HG02840 (cell line): ENCODE results near the gene TMEM98.
"Not testable (repeated sequence)": the region's sequence is repeated elsewhere in the genome, so short reads cannot be mapped to it uniquely, and the experiment has no call there.

ENCODE experiments used
- ATAC-seq: cut with Tn5 transposase; IDR thresholded peaks from one replicate; pipeline ENCODE4 v1.9.1; 2021; ENCODE audit warnings: mild to moderate bottlenecking, moderate library complexity, moderate number of reproducible peaks; ENCODE audit not compliant: unreplicated experiment, low FRiP score

The TMEM98 gene

DNA sequence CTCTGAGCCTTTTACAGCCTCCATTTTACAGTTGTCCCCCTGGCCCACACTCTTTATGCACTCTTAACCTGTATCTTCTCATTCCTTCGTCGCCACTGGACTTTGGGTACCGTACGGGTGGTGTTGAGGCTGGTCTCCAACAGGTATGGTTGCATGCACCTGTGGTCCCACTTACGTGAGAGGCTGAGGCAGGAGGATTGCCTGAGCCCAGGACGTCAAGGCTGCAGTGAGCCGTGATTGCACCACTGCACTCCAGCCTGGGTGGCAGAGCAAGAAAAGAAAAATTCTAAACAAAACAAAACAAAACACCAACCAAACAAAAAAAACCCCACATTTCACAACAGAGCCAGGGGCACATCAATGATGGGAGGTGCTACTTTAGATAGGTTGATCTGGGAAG is 14.4 kb upstream of the TMEM98 start:
- ATAC-seq: no peak

- no peak for ATAC-seq
These were observed 13.8 kb upstream of the TMEM98 start for GRCh38 chr17:32914181-32914580.

- ATAC-seq: no peak
These were observed 12.7 kb upstream of the TMEM98 start for GRCh38 chr17:32915245-32915644.

DNA sequence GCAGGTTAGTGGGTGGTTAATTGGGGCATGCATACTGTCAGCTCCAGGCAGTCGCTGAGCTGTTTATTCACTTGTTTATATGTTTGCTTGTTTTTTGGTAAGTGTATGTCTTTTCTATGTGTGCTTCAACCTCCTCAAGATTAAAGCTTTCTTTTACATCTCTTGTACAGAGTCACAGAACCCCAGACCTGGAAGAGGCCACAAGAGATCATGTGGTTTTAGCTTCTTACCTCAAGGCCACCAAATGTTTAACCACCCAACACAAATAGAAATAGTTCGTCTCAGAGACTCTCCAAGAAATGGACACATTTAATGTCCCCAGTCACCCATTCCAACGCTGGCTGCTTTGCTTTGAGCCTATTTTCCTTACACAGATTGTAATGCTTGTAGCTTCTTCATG is 11.8 kb upstream of the TMEM98 start:
- no peak for ATAC-seq

DNA sequence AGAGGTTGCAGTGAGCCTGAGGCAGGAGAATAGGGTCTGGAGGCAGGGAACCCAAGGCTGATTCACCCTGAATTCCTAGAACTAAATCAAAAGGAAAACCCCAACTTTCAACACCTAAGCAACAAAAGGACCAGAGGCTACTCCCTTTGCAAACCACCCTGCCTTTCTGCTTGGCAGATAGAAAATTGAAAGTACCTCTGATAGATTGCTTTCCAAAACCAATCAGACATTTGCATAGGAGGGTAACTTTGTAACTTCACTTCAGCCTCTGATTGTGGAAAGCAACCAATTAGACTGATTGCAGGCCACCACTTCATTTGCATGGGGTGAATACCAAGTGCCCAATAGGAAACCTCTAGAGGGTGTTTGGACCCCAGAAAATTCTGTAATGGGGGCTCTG is 10.9 kb upstream of the TMEM98 start:
- ATAC-seq: no peak

GRCh38 chr17:32917842-32918241 is 10.1 kb upstream of the TMEM98 start:
- no peak for ATAC-seq

- ATAC-seq: not testable (repeated sequence)
These were observed 8.1 kb upstream of the TMEM98 start for GRCh38 chr17:32919876-32920275.

GRCh38 chr17:32920293-32920692 is 7.7 kb upstream of the TMEM98 start:
- no peak for ATAC-seq

DNA sequence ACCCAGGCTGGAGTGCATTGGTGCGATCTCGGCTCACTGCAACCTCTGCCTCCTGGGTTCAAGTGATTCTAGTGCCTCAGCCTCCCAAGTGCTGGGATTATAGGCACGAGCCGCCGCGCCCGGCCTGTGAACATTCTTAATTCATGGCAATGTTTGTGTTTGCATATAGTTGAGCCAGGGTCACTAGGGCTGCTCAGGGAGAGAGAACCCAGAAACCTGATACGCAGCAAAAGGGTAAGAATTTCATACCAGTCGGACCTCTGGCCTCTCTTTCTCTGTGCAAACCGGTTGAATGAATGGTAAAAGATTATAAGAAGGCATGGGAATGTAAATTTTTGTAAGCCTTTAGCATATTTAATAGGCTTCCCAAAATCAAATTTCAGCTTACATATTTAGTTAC is 6.9 kb upstream of the TMEM98 start:
- ATAC-seq: no peak

- not testable (repeated sequence) for ATAC-seq
These were observed 4.0 kb upstream of the TMEM98 start for GRCh38 chr17:32923905-32924304.

GRCh38 chr17:32926183-32926582 is 1.8 kb upstream of the TMEM98 start:
- ATAC-seq: no peak

- not testable (repeated sequence) for ATAC-seq
These were observed 1.2 kb upstream of the TMEM98 start for GRCh38 chr17:32926789-32927188.

- ATAC-seq: no peak
These were observed 691 bp upstream of the TMEM98 start for GRCh38 chr17:32927201-32927723.

DNA sequence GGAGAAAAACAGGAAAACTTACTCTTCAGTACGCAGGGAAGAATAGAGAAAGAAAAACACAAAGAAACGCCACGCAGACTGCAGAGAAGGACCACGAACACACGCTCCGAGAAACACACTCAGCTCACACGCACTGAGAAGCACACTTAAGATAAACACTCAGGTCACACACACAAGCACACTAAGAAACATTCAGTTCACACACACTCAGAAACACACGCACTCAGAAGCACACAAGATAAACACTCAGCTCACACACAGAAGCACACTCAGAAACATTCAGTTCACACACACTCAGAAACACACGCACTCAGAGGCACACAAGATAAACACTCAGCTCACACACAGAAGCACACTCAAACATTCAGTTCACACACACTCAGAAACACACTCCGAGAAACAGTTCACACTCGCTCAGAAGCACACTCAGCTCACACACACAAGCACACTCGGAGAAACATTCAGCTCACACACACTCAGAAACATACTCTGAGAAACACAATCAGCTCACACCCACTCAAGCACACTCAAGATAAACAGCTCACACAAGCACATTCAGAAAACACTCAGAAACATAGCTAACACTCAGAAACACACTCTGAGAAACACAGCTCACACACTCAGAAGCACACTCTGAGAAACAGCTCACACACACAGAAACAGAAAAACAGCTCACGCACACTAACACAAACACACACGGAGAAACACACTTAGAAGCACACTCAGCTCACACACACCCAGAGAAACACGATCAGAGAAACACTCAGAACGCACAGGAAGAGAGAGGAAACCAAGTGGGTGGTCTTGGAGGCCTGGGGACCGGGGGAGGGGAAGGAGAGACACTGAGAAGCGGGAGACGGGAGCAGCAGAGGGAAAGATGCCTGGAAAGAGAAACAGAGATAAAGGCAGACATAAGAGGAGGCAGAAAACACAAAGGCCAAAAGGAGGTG is 908 bp downstream of the TMEM98 start:
- no peak for ATAC-seq

DNA sequence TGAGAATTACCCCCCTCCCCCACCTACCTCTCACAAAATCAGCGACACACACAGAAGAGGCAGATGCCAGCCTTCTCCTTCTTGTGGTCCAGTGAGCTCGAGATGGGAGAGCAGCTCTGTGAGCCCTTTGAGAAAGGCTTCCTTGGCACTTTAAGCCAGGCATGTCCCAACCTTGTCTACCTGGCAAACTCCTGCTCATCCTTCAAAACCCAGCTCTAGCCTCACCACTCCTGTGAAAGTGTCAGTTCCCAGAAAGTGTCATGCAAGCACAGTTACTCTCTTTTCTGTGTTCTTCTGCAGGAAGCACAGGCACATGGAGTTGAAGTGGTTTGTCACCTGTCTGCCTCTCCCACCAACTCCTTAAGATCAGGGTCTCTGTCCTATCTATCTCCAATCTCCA is 1.6 kb downstream of the TMEM98 start:
- ATAC-seq: no peak

DNA sequence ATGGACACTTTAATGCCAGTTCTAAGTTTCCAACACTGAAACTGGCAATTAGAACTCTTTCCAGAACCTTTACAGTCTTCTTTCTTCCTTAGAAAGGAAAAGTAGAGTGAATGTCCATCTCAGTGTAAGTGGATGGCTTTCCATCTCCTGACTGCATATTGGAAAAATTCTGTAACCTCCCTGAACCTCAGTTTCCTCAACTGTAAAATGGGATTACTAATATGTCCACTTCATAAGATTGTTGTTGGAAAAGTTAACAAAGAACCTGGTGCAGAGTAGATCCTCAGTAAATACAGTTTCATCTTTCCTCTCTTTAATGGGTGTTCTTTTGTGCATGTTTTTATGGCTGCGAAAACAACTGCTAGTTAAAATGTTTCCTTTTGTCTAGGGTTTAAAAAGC is 2.6 kb downstream of the TMEM98 start:
- no peak for ATAC-seq

GRCh38 chr17:32931686-32932085 is 3.7 kb downstream of the TMEM98 start:
- no peak for ATAC-seq

DNA sequence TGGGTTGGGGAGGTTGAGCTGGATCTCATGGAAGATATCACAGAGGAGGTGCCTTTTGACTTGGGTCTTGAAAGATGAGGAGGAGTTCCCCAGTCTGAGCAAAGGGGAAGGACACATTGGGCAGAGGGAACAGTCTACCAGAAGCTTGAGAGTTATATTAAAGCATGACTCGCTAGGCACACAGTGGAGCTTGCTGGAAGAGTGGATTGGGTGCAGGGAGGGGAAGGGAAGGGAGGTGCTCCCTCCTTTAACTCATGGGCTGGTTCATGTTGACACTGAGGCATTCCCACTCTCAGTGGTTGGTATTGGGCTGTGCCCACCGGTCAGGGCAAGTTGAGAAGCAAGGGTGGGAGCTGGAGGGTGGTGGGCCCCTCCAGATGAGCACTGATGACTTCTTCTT is 5.9 kb downstream of the TMEM98 start:
- no peak for ATAC-seq

GRCh38 chr17:32935726-32936125 is 7.8 kb downstream of the TMEM98 start:
- no peak for ATAC-seq

DNA sequence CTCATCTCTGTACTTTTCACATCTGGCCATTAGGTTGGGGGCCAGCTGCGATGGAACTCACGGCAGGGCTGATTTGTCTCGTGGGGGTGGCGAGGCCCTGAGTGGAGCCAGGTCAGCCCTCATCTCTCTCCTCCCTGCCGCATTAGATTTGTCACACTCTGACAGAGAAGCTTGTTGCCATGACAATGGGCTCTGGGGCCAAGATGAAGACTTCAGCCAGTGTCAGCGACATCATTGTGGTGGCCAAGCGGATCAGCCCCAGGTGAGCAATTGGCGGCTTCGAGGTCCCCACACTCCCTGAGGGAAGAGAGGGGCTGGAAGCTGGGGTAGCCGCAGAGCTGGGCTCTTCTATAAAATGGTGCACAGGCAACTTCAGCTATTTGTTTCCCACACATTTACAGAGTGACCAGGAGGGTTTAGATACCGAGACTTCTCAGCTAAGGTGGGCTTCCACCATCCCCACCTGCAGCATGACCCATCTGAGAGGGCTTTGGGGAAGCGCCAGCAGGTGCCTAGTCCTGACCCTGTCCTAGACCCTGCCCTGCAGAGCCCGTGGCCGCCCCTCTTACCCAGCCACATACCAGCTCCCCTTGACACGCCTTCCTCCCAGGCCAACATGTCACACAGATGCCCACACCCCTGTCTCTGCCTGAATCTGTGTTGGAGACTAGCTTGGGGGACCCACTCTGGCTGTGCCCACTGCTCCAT is 8.4 kb downstream of the TMEM98 start:
- no peak for ATAC-seq

DNA sequence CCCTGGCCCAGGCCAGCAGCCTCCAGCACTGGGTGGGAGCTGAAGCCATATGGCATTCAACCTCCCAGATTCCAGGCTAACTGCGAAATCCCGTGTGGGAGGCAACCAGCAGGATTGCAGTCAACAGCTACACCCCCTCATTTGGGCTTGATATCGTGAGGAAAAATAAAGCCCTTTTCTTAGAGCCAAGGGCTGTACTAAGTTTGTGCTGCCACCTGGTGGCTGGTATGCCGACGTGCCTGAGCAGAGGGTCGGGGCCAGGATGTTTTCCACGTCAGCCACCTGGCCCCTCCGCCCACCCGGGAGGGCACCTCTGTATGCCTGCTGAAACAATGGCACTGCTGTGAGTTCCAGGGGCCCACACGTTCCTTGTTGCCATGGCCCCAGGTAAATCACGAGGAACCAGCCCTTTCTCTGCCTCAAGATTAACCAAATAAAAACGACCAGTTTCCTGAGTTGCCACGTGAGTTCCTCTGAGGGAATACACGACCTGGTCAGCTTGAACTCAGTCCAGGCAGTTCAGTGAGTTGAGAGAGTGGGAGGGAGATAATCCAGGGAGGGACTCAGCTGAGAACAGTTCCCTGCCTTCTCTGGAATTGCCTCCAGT is 9.0 kb downstream of the TMEM98 start:
- no peak for ATAC-seq
